Activated CD8-positive, alpha-beta T cell treated with anti-CD3 and anti-CD28 coated beads for 36 hours (primary cell): Measurements from ENCODE around the gene PDZD7. TPM values are rescaled to one million over a fixed set of nuclear protein-coding genes. Genes with fewer than 3 reads are reported as not detected.

Experiments
- ATAC-seq: fragments of 200-7000 bp; cut with Tn5 transposase; one replicate; pipeline ENCODE4 v1.10.0; 2021; ENCODE audit warnings: mild to moderate bottlenecking, moderate library complexity
- CTCF ChIA-PET: fragments of 350-600 bp; sonication (Branson Sonifier 250); formaldehyde crosslinking; loops from one replicate; lab custom pipeline; 2021; ENCODE audit warnings: antibody characterized with exemption; lab: Charles Lee
- POLR2A ChIA-PET: fragments of 350-600 bp; sonication (Branson Sonifier 250); formaldehyde crosslinking; loops from one replicate; lab custom pipeline; 2021; ENCODE audit warnings: antibody characterized with exemption; lab: Charles Lee
- DNase-seq: peaks from one replicate; pipeline ENCODE4 v3.0.0-alpha.2; 2020
- H3K27ac Mint-ChIP-seq: one replicate; pipeline ENCODE4 v1.8.0; 2021; ENCODE audit warnings: mild to moderate bottlenecking, mixed read lengths
- H3K27me3 Mint-ChIP-seq: one replicate; pipeline ENCODE4 v1.8.0; 2021; ENCODE audit warnings: mixed read lengths
- H3K36me3 Mint-ChIP-seq: one replicate; pipeline ENCODE4 v1.8.0; 2021; ENCODE audit warnings: low read depth, mixed read lengths
- H3K4me1 Mint-ChIP-seq: one replicate; pipeline ENCODE4 v1.8.0; 2021; ENCODE audit warnings: low read depth, mixed read lengths
- H3K4me3 Mint-ChIP-seq: one replicate; pipeline ENCODE4 v1.8.0; 2021; ENCODE audit warnings: mild to moderate bottlenecking, moderate library complexity, mixed read lengths
- H3K9me3 Mint-ChIP-seq: one replicate; pipeline ENCODE4 v1.8.0; 2021; ENCODE audit warnings: mixed read lengths
- intact Hi-C: fragments of 100-400 bp; cut with micrococcal nuclease; formaldehyde crosslinking; loops from one replicate; pipeline ENCODE4 v1.10.0; 2022
- total RNA-seq, 2 experiments: library from RNA; stranded (reverse); gene quantifications; one replicate each; pipeline ENCODE4 v1.2.3, GENCODE V29; 2021
- TF ChIP-seq, protein P1 (sequence below): fragments of 200-600 bp; IDR thresholded peaks from one replicate; pipeline ENCODE4 v1.8.0; 2022; ENCODE audit warnings: antibody characterized with exemption, mild to moderate bottlenecking

PDZD7 gene
- total RNA-seq, 2 experiments from 2014 or later = 0.25 to 0.65 TPM

DNA sequence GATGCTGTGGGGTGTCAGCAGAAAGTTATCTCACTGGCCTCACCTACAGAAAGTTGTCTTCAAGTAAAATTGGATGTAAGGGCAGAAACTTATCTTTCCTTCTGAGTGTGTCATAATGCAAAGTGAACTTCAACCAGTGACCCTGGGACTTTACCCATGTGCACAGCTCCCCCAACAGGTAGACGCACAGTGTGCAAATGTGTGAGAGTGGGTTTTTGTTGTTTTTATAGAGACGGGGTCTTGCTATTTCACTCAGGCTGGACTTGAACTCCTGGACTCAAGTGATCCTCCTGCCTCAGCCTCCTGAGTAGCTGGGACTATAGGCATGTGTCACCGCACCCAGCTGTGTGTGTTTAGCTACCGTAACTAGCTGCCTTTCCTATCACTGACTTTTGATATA, 24.5 kb upstream of the PDZD7 start:
- Mint-ChIP-seq H3K36me3 (peaks cover 3% of the 10 kb centered on the region), H3K27ac (no peak overlapping the region), H3K27me3 (peaks cover 8% of the 10 kb centered on the region), H3K4me1 (peaks cover 12% of the 10 kb centered on the region), H3K4me3 (no peak overlapping the region), H3K9me3 (no peaks in the 10 kb centered on the region)
- TF ChIP-seq, protein P1, sequence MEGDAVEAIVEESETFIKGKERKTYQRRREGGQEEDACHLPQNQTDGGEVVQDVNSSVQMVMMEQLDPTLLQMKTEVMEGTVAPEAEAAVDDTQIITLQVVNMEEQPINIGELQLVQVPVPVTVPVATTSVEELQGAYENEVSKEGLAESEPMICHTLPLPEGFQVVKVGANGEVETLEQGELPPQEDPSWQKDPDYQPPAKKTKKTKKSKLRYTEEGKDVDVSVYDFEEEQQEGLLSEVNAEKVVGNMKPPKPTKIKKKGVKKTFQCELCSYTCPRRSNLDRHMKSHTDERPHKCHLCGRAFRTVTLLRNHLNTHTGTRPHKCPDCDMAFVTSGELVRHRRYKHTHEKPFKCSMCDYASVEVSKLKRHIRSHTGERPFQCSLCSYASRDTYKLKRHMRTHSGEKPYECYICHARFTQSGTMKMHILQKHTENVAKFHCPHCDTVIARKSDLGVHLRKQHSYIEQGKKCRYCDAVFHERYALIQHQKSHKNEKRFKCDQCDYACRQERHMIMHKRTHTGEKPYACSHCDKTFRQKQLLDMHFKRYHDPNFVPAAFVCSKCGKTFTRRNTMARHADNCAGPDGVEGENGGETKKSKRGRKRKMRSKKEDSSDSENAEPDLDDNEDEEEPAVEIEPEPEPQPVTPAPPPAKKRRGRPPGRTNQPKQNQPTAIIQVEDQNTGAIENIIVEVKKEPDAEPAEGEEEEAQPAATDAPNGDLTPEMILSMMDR = no peak
- ChIA-PET POLR2A (no interaction called here), CTCF (interaction anchor here (0.9 to 23.2 kb wide), 8 partner anchors 5 to 86 kb away, joined by 3 to 655 read pairs (median 8); partner anchors contain the start of gene KAZALD1)
- intact Hi-C loops = no loop called here
- ATAC-seq (no peak), DNase-seq (no peak)

DNA sequence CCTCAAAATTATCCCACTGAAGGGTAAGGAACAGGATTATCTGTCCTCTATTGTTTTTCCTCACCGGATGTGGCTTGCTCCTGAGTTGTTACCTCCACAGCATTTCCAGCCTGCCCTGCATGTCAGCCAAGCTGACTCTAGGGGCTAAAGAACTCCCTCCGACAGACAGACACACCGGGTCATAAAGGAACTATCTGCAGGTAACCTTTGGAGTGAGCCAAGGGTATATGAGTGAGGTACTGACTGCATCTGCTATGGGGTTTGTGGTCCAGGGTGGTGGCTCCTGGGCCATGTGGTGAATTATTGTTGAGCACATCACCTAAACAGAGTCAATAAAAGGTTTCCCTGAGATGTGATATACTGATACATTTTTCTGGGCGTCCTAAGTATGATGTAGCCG, 23.9 kb upstream of the PDZD7 start:
- Mint-ChIP-seq H3K4me3 (no peak overlapping the region), H3K27me3 (peaks cover 12% of the 10 kb centered on the region), H3K9me3 (no peaks in the 10 kb centered on the region), H3K36me3 (peaks cover 3% of the 10 kb centered on the region), H3K27ac (no peak overlapping the region), H3K4me1 (peaks cover 11% of the 10 kb centered on the region)
- POLR2A ChIA-PET = no interaction called here
- TF ChIP-seq, protein P1 = no peak
- DNase-seq = no peak
- intact Hi-C loops = no loop called here
- CTCF ChIA-PET = interaction anchor here (0.9 to 23.2 kb wide), 7 partner anchors 6 to 87 kb away, joined by 3 to 655 read pairs (median 10); partner anchors contain the start of gene KAZALD1
- no peak for ATAC-seq

DNA sequence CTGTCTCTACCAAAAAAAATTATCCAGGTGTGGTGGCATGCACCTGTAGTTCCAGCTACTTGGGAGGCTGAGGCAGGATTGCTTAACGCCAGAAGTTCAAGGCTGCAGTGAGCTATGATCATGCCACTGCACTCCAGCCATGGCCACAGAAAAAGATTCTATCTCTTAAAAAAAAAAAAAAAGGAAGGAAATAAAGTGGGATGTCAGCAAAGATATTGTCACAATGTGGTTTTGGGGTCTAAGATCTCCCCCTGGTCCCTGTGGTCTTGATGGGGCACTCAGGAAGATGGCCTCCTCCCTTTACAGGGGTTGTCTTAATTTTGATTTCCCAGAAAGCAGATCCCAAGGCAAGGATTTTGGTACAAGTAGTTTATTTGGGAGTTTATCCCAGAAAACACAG, 23.4 kb upstream of the PDZD7 start:
- no peak overlapping the region for H3K27ac Mint-ChIP-seq
- H3K4me1 Mint-ChIP-seq = peaks cover 6% of the 10 kb centered on the region
- no peak for DNase-seq
- no peaks in the 10 kb centered on the region for H3K9me3 Mint-ChIP-seq
- H3K27me3 Mint-ChIP-seq = peaks cover 18% of the 10 kb centered on the region
- intact Hi-C loops = no loop called here
- ChIA-PET CTCF (interaction anchor here (2.8 to 23.2 kb wide), 4 partner anchors 7 to 87 kb away, joined by 10 to 655 read pairs (median 356); partner anchors contain the start of gene KAZALD1), POLR2A (no interaction called here)
- ATAC-seq = no peak
- no peak overlapping the region for H3K4me3 Mint-ChIP-seq
- H3K36me3 Mint-ChIP-seq = peaks cover 3% of the 10 kb centered on the region
- TF ChIP-seq, protein P1 = no peak

DNA sequence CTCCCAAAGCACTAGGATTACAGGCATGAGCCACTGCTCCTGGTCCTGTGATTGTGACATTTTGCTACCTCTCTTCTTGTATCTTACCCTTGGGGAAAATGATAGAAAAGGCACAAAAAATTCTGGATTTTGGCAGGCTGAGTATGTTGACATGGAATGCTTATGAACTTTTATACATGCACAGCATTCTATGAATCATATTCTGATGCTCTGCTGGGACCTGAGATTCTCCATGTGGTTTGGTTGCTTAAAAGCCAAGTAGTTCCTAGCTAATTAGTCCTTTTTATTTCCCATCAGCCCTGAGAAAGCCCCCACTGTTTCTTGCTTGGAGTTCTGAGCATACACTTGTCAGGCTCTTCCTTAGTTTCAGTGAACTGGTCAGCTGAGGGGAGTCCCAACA, 22.6 kb upstream of the PDZD7 start:
- Mint-ChIP-seq H3K4me3 (no peak overlapping the region), H3K36me3 (peaks cover 3% of the 10 kb centered on the region), H3K4me1 (peaks cover 6% of the 10 kb centered on the region), H3K27ac (no peak overlapping the region), H3K27me3 (peaks cover 26% of the 10 kb centered on the region), H3K9me3 (no peaks in the 10 kb centered on the region)
- CTCF ChIA-PET = interaction anchor here (1.2 to 23.2 kb wide), 5 partner anchors 7 to 88 kb away, joined by 4 to 655 read pairs (median 58); partner anchors contain the start of gene KAZALD1
- intact Hi-C loops = no loop called here
- ATAC-seq (no peak), DNase-seq (no peak)
- POLR2A ChIA-PET = no interaction called here
- TF ChIP-seq, protein P1 = no peak

DNA sequence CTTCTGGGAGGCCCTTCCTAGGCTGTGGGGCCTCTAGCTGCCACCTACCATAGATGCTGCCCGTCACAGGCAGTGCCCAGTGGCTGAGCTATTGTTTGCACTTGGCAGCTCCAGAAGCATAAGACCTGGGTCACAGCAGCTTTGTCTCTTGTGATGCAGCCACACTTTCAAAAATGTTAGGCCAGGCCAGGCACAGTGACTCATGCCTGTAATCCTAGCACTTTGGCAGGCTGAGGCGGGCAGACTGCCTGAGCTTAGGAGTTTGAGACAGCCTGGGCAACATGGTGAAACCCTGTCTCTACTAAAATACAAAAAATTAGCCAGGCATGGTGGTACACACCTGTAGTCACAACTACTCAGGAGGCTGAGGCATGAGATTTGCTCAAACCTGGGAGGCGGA, 21.4 kb upstream of the PDZD7 start:
- ChIA-PET CTCF (interaction anchor here (1.4 to 23.2 kb wide), 9 partner anchors 6 to 109 kb away, joined by 4 to 655 read pairs (median 25); partner anchors contain the start of genes KAZALD1, PDZD7 and SFXN3), POLR2A (no interaction called here)
- TF ChIP-seq, protein P1 = no peak
- Mint-ChIP-seq H3K27me3 (peaks cover 36% of the 10 kb centered on the region), H3K36me3 (peaks cover 3% of the 10 kb centered on the region), H3K9me3 (no peaks in the 10 kb centered on the region), H3K4me3 (no peak overlapping the region), H3K27ac (no peak overlapping the region), H3K4me1 (peaks cover 9% of the 10 kb centered on the region)
- intact Hi-C loops = no loop called here
- no peak for DNase-seq
- ATAC-seq = no peak
